ENCODE measurements around the gene HADHA. TPM values are rescaled to one million over a fixed set of nuclear protein-coding genes. Genes with fewer than 3 reads are reported as not detected.

The HADHA gene
- polyA plus RNA-seq, 1 donor (not counting 4 experiments of a cell fraction or from before 2014, with no cell fraction given), result 150 TPM

- no peaks in the 10 kb centered on the region for H3K9me3 ChIP-seq (ENCODE audit: control insufficient read depth, low read depth, low read length)
- no peak overlapping the region for H3K4me3 ChIP-seq (ENCODE audit: control insufficient read depth in 2 of 3, extremely low read depth in 1 of 3, insufficient read depth in 2 of 3, low read depth in 1 of 3, low read length in 3 of 3)
- DNase-seq (ENCODE audit: low read depth, low spot score) (no peak), FAIRE-seq (no peak)
- H4K20me1 ChIP-seq (ENCODE audit: control insufficient read depth, extremely low read depth, insufficient read depth, low read length), result no peaks in the 10 kb centered on the region
- no peaks in the 10 kb centered on the region for H3K9me1 ChIP-seq (ENCODE audit: control insufficient read depth, extremely low read depth, insufficient read depth, low read length)
- no peaks in the 10 kb centered on the region for H3K79me2 ChIP-seq (ENCODE audit: control insufficient read depth, insufficient read depth, low read length)
- H3K27ac ChIP-seq (ENCODE audit: control insufficient read depth, insufficient read depth, low read length), result no peak overlapping the region
- no peak overlapping the region for H2AFZ ChIP-seq (ENCODE audit: control insufficient read depth, low read length)
- peaks cover 25 to 26% of the 10 kb centered on the region in 2 experiments for H3K36me3 ChIP-seq (ENCODE audit: control insufficient read depth in 2 of 2, extremely low read depth in 1 of 2, insufficient read depth in 2 of 2, low read length in 2 of 2)
- no peaks in the 10 kb centered on the region for H3K27me3 ChIP-seq (ENCODE audit: control insufficient read depth, extremely low read depth, insufficient read depth, low read length)
- dilution Hi-C loops (cut with MboI; ENCODE audit: extremely low pct_ligation_motif_present, low sequenced_read_pairs), result no loop called here
- no peaks in the 10 kb centered on the region for H3K4me1 ChIP-seq (ENCODE audit: control insufficient read depth, extremely low read depth, insufficient read depth, low read length)
- no peak overlapping the region for H3K4me2 ChIP-seq (ENCODE audit: control insufficient read depth, extremely low read depth, insufficient read depth, low read depth, low read length)
- TF ChIP-seq EZH2 (IDR thresholded peaks at IDR 0.05; ENCODE audit: low read length) (no peak), CTCF (optimal IDR thresholded peaks at IDR 0.05 in 1 of 3, IDR thresholded peaks at IDR 0.05 in 1 of 3, conservative IDR thresholded peaks at IDR 0.05 in 1 of 3; ENCODE audit: extremely low read depth in 1 of 3, insufficient read depth in 2 of 3, low read length in 3 of 3) (no peak)
- H3K9ac ChIP-seq (ENCODE audit: control insufficient read depth, extremely low read depth, insufficient read depth, low read length), result no peak overlapping the region
Measured at GRCh38 chr2:26202981-26203490, 41.4 kb downstream of the HADHA start.

GRCh38 chr2:26197516-26197915, 46.9 kb downstream of the HADHA start:
- peaks cover 35 to 43% of the 10 kb centered on the region in 2 experiments for H3K36me3 ChIP-seq (ENCODE audit: control insufficient read depth in 2 of 2, extremely low read depth in 1 of 2, insufficient read depth in 2 of 2, low read length in 2 of 2)
- H3K9me1 ChIP-seq (ENCODE audit: control insufficient read depth, extremely low read depth, insufficient read depth, low read length), result no peaks in the 10 kb centered on the region
- no peak for DNase-seq (ENCODE audit: low read depth, low spot score)
- H2AFZ ChIP-seq (ENCODE audit: control insufficient read depth, low read length), result no peak overlapping the region
- no peak overlapping the region for H3K27ac ChIP-seq (ENCODE audit: control insufficient read depth, insufficient read depth, low read length)
- no peaks in the 10 kb centered on the region for H4K20me1 ChIP-seq (ENCODE audit: control insufficient read depth, extremely low read depth, insufficient read depth, low read length)
- TF ChIP-seq EZH2 (IDR thresholded peaks at IDR 0.05; ENCODE audit: low read length) (no peak), CTCF (optimal IDR thresholded peaks at IDR 0.05 in 1 of 3, IDR thresholded peaks at IDR 0.05 in 1 of 3, conservative IDR thresholded peaks at IDR 0.05 in 1 of 3; ENCODE audit: extremely low read depth in 1 of 3, insufficient read depth in 2 of 3, low read length in 3 of 3) (no peak)
- H3K9ac ChIP-seq (ENCODE audit: control insufficient read depth, extremely low read depth, insufficient read depth, low read length), result no peak overlapping the region
- H3K27me3 ChIP-seq (ENCODE audit: control insufficient read depth, extremely low read depth, insufficient read depth, low read length), result no peaks in the 10 kb centered on the region
- no peaks in the 10 kb centered on the region for H3K9me3 ChIP-seq (ENCODE audit: control insufficient read depth, low read depth, low read length)
- dilution Hi-C loops (cut with MboI; ENCODE audit: extremely low pct_ligation_motif_present, low sequenced_read_pairs), result no loop called here
- H3K4me2 ChIP-seq (ENCODE audit: control insufficient read depth, extremely low read depth, insufficient read depth, low read depth, low read length), result no peak overlapping the region
- H3K4me3 ChIP-seq (ENCODE audit: control insufficient read depth in 2 of 3, extremely low read depth in 1 of 3, insufficient read depth in 2 of 3, low read depth in 1 of 3, low read length in 3 of 3), result no peak overlapping the region
- H3K79me2 ChIP-seq (ENCODE audit: control insufficient read depth, insufficient read depth, low read length), result no peaks in the 10 kb centered on the region
- no peaks in the 10 kb centered on the region for H3K4me1 ChIP-seq (ENCODE audit: control insufficient read depth, extremely low read depth, insufficient read depth, low read length)
- FAIRE-seq, result no peak

Measured in keratinocyte (primary cell).